Loucy (cell line): ENCODE data around the gene WNT3.

Experiments used
- H2AFZ ChIP-seq: fragments of 200-600 bp; sonication (generic); 2 replicates; pipeline ENCODE4 v1.6.0; 2016; ENCODE audit warnings: antibody characterized with exemption, mild to moderate bottlenecking, low read length, moderate library complexity
- H3F3A ChIP-seq: fragments of 200-600 bp; 2 replicates; pipeline ENCODE4 v1.6.0; 2016; ENCODE audit warnings: antibody characterized with exemption, low read depth, mild to moderate bottlenecking
- H3K27me3 ChIP-seq: fragments of 200-600 bp; sonication (generic); 2 replicates; pipeline ENCODE4 v1.6.1; 2014; ENCODE audit warnings: low read length, mild to moderate bottlenecking; ENCODE audit not compliant: insufficient read depth, poor library complexity, severe bottlenecking
- H3K36me3 ChIP-seq: fragments of 200-600 bp; sonication (generic); 2 replicates; pipeline ENCODE4 v1.6.1; 2016; ENCODE audit warnings: low read length; ENCODE audit not compliant: insufficient read depth
- H3K4me1 ChIP-seq: fragments of 200-600 bp; sonication (generic); 2 replicates; pipeline ENCODE4 v1.5.1; 2014; ENCODE audit warnings: low read length, mild to moderate bottlenecking; ENCODE audit not compliant: insufficient read depth, poor library complexity, severe bottlenecking
- H3K4me2 ChIP-seq: fragments of 200-600 bp; sonication (generic); 2 replicates; pipeline ENCODE4 v1.6.0; 2014; ENCODE audit warnings: antibody characterized with exemption, low read length, low read depth, mild to moderate bottlenecking; ENCODE audit not compliant: poor library complexity, severe bottlenecking
- H3K4me3 ChIP-seq: fragments of 200-600 bp; sonication (generic); 2 replicates; pipeline ENCODE4 v1.5.1; 2014; ENCODE audit warnings: low read length, mild to moderate bottlenecking, mixed read lengths; ENCODE audit not compliant: poor library complexity, severe bottlenecking
- H3K79me2 ChIP-seq: fragments of 200-600 bp; sonication (generic); 2 replicates; pipeline ENCODE4 v1.6.1; 2014; ENCODE audit warnings: low read length; ENCODE audit not compliant: insufficient read depth
- H3K9ac ChIP-seq: fragments of 200-600 bp; sonication (generic); 2 replicates; pipeline ENCODE4 v1.6.0; 2014; ENCODE audit warnings: mild to moderate bottlenecking, low read depth, low read length, moderate library complexity; ENCODE audit not compliant: poor library complexity, severe bottlenecking
- H3K9me2 ChIP-seq: fragments of 200-600 bp; sonication (generic); replicated peaks from 2 replicates; pipeline ENCODE4 v1.6.1; 2016; ENCODE audit warnings: low read depth, low read length, mixed read lengths
- H3K9me3 ChIP-seq: fragments of 200-600 bp; sonication (generic); 2 replicates; pipeline ENCODE4 v1.6.1; 2014; ENCODE audit warnings: mild to moderate bottlenecking, antibody characterized with exemption, low read length, low read depth; ENCODE audit not compliant: insufficient read depth
- H4K20me1 ChIP-seq: fragments of 200-600 bp; sonication (generic); 2 replicates; pipeline ENCODE4 v1.6.0; 2014; ENCODE audit warnings: antibody characterized with exemption, low read length, mild to moderate bottlenecking; ENCODE audit not compliant: insufficient read depth, poor library complexity, severe bottlenecking
- CTCF ChIP-seq: fragments of 200-600 bp; sonication (generic); conservative IDR thresholded peaks from 2 replicates; pipeline ENCODE4 v1.5.1; 2014; ENCODE audit warnings: mild to moderate bottlenecking, antibody characterized with exemption, low read length
- EZH2phosphoT487 ChIP-seq: fragments of 200-600 bp; IDR thresholded peaks from 2 replicates; pipeline ENCODE4 v1.6.1; 2018; ENCODE audit warnings: antibody characterized with exemption, mild to moderate bottlenecking, moderate library complexity, borderline replicate concordance

The WNT3 gene

GRCh38 chr17:46833840-46834208 is 15.3 kb upstream of the WNT3 start:
- no peaks in the 10 kb centered on the region for H3K79me2 ChIP-seq
- H3K27me3 ChIP-seq = no peaks in the 10 kb centered on the region
- H3K4me1 ChIP-seq = no peaks in the 10 kb centered on the region
- no peaks in the 10 kb centered on the region for H3K36me3 ChIP-seq
- H4K20me1 ChIP-seq = no peaks in the 10 kb centered on the region
- no peak overlapping the region for H2AFZ ChIP-seq
- H3K9me3 ChIP-seq = no peaks in the 10 kb centered on the region
- no peak overlapping the region for H3K4me2 ChIP-seq
- no peak for TF ChIP-seq CTCF
- TF ChIP-seq EZH2phosphoT487 = no peak
- no peak overlapping the region for H3K4me3 ChIP-seq
- no peaks in the 10 kb centered on the region for H3K9me2 ChIP-seq
- no peak overlapping the region for H3K9ac ChIP-seq
- H3F3A ChIP-seq = no peaks in the 10 kb centered on the region

- Histone ChIP-seq H3K9ac (no peak overlapping the region), H3K36me3 (no peaks in the 10 kb centered on the region), H3K79me2 (no peaks in the 10 kb centered on the region), H3K27me3 (no peaks in the 10 kb centered on the region), H2AFZ (no peak overlapping the region), H3K9me2 (no peaks in the 10 kb centered on the region), H3K9me3 (no peaks in the 10 kb centered on the region), H3F3A (no peaks in the 10 kb centered on the region), H3K4me1 (no peaks in the 10 kb centered on the region), H3K4me2 (no peak overlapping the region), H4K20me1 (no peaks in the 10 kb centered on the region), H3K4me3 (no peak overlapping the region)
- no peak for TF ChIP-seq CTCF
- no peak for TF ChIP-seq EZH2phosphoT487
Observed at GRCh38 chr17:46832945-46833839, 14.7 kb upstream of the WNT3 start.

- Histone ChIP-seq H3K4me3 (no peak overlapping the region), H3K9ac (no peak overlapping the region), H3K79me2 (no peaks in the 10 kb centered on the region), H3K27me3 (no peaks in the 10 kb centered on the region), H3K9me2 (no peaks in the 10 kb centered on the region), H2AFZ (no peak overlapping the region), H3K9me3 (no peaks in the 10 kb centered on the region), H3F3A (no peaks in the 10 kb centered on the region), H3K36me3 (no peaks in the 10 kb centered on the region), H3K4me1 (no peaks in the 10 kb centered on the region), H4K20me1 (no peaks in the 10 kb centered on the region), H3K4me2 (no peak overlapping the region)
- TF ChIP-seq EZH2phosphoT487 (no peak), CTCF (no peak)
Observed at GRCh38 chr17:46832331-46832821, 13.9 kb upstream of the WNT3 start.
